ENCODE data around the gene SUN1.
"Not testable (repeated sequence)": the region's sequence is repeated elsewhere in the genome, so short reads cannot be mapped to it uniquely, and the experiment has no call there.

Gene SUN1

DNA sequence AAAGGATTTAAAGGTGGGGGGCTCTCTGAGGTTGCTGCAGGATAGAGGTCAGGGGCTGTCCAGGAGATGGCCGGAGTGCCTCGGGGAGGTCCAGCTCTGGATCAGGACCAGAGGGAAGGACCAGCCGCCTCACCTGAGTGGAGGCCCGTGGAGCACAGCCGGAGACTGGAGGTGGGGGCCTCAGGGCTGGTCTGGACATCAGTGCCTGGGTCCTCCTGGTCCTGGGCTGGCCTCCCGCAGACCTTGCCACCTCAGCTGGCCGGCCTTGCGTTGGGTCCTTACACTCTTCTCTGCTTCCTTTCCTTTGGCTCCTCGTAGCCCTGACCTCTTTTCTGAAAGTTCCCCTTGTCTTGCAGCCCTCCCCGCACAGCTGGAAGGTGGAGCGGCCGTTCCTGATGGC is 2.0 kb downstream of the SUN1 start:
- DNase-seq (ENCODE audit: low read depth in 2 of 2, low spot score in 1 of 2): no peak

DNA sequence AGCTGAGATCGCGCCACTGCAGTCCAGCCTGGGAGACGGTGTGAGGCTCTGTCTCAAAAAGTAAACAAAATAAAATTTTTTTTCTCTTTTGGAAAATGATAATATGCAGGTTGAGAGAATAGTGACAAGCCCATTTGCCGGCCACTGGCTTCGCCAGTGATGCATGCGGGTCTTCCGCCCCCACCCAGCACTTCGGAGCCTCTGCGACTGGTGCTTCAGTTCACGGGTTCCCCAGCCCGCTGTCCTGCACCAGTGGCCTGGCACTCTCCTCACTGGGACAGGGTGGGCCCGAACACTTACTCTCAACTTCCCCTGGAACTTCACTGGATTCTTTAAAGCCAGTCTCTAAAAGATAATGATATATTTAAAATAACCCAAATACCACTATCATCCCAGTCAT is 2.7 kb downstream of the SUN1 start:
- DNase-seq (ENCODE audit: low read depth in 2 of 2, low spot score in 1 of 2): no peak

DNA sequence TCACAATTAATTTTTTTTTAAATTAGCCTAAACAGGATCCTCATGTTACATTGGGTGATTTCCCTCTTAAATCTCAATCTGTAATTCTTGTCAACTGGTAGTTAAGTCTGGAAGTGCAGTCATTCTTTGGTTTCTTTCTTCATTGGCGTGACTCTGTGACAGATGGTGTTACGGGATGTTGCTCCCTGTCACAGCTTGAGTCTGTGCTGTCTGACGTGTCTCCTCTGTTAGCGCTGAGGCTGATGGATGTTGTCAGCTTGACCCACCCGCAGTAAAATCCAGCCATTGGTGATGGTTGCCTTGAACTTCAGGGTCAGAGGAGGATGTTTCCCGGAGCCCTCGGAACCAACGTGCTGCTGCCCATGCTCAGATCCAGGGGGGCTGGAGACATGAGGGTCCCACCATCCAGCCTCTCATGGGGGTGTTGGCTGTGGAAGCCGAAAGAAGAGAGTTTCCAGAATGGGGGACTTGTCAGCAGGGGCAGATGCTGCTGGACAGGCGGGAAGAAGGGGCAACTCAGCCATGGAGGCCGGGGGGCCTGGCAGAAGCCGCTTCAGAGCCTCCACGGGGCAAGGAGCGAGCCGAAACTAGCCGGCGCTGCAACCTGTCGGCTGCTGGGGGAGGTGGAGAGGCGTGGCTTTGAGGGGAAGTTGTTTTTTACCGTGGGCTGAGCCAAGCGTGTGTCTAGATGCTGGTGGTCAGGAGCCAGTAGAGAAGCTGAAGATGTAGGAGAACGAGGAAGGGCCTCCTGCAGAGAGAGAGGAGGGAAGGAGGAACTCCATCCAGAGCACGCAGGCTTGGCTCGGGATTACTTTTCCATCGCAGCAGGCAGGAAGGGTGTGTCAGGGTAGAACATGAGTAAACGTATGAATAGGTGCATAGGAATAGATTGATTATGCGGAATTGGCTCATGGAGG is 3.5 kb downstream of the SUN1 start:
- DNase-seq (ENCODE audit: low read depth in 2 of 2, low spot score in 1 of 2): no peak

DNA sequence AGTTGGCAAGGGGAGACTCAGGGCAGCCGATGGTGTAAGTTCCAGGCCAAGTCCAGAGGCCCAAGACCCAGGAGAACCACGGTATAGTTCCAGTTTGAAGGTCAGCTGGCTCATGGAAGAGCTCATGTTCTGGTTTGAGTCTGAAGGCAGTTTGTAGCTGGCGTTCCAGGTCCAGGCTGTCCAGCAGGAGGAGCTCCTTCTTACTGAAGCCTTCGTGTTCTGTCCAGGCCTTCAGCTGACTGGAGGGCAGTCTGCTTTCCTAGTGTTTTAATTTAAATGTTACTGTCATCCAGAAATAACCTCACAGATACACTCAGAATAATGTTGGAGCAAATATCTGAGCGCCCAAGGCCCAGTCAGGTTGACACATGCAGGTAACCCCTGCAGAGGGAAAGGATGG is 4.2 kb downstream of the SUN1 start:
- no peak for DNase-seq (ENCODE audit: low read depth in 2 of 2, low spot score in 1 of 2)

DNA sequence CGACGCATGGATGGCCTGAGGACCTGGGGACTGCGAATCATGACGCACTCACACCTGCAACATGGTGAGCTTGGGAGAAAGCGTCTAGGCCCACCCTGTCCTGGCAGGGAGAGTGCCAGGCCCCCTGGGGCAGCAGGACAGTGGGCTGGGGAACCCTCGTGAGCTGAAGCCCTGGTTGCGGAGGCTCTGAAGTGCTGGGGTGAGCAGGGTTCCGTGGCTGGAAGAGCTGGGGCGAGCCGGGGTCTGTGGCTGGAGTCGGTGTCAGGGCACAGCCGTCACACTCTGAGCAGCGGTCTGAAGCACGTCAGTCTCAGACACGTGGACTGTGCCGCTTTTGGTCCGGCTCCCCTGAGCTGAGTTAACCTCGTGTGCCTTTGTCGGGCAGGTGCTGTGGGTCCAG is 4.7 kb downstream of the SUN1 start:
- DNase-seq (ENCODE audit: low read depth in 2 of 2, low spot score in 1 of 2): no peak

DNA sequence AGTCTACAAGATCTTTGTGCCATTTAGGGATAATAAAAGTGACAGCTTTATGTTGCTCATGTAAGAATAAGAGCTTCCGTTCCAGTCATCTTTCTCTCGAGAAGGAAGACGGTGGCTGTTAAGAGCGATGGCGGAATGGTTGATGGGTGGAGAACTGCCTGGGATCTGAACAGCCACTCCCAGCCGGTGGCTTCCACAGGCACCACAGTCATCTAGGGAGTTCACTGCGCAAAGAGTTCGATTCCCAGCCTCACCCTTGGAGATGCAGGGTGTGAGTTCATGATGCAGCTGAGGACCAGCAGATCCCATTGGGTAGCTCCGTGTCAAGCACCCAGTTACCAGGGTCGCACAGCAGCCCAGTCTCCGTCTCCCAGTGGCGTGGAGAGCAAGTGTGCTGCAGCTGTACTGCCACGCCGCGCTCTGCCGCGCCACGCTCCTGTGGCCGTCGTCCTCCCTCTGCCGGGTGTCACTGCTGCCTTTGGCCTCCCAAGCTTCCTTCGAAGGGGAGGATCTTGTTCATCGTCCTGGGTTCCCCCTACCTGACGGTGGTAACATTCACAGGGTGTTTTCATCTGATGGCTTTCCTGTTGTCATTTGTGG is 7.8 kb downstream of the SUN1 start:
- DNase-seq (ENCODE audit: low read depth in 2 of 2, low spot score in 1 of 2): no peak

DNA sequence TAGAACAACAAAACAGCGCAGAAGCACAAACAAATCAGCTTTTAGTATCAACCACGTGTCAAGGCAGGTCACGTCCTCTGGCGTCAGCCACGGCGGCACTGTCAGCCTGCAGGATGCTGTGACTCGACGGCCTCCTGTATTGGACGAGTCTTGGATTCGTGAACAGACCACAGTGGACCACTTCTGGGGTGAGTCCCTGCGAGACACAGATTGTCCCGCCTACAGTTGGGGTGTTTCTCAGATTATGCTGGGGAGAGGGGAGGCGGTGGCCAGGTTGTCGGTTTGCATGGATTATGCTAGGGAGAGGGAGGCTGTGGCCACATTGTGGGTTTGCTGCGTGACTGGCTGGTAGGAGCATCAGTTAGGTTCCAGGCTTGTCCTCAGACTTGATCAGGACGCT is 9.7 kb downstream of the SUN1 start:
- DNase-seq (ENCODE audit: low read depth in 2 of 2, low spot score in 1 of 2): no peak

DNA sequence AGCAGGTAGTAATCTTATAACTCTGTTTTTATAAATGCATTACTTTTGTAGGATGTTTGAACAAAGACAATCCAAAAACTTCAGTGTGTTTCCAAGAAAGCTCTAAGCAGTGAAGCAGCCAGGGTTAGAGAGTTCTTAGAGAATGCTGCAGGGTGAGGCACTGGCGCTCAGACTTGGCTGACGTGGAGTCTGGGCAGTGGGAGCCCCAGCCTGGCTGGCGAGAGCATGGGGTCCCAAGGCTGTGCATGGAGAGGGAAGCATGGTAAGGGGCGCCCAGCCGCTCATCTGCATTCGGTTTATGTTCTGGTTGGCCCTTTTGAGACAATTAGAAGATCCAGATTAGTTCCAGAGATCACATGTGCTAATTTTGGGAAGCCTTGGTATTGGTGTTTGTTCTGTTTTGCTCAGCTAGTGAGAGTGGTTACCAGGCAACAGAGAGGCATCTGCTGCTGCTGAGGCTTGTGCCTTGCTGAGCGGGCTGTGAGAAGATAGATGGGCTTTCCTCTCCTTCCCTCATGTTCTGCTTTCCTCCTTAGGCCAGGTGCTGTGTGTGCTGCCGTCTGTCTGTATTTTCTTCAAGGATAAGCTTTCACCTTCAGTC is 10.3 kb downstream of the SUN1 start:
- DNase-seq (ENCODE audit: low read depth in 2 of 2, low spot score in 1 of 2): no peak

DNA sequence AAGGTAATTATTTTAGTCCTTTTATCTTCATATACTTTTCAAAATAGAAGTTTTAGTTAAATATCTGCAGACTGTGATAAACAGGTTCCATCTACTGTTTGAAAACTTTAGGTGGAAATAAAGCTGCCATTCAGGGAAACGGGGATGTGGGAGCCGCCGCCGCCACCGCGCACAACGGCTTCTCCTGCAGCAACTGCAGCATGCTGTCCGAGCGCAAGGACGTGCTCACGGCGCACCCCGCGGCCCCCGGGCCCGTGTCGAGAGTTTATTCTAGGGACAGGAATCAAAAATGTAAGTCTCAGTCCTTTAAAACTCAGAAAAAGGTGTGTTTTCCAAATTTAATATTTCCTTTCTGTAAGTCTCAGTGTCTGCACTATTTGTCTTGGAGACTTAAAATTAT is 11.0 kb downstream of the SUN1 start:
- no peak for DNase-seq (ENCODE audit: low read depth in 2 of 2, low spot score in 1 of 2)

DNA sequence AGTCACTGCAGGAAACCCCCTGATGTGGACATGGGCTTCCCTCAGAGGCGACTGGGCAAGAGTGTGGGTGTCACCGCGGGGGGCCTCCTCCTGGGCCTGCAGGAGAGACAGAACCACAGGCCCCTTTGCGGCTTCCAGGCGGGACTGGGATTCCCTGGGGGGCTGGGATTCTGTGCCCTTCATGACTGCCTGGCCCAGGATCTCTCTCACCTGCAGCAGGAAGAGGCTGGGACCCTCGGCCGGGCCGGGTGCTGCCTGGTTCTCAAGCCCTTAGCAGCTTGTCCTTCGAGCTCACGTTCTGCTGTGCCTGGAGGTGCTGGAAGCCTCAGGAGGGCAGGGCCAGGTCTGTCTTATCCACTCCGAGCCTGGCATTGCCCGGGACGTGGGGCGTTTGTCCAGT is 11.8 kb downstream of the SUN1 start:
- no peak for DNase-seq (ENCODE audit: low read depth in 2 of 2, low spot score in 1 of 2)

DNA sequence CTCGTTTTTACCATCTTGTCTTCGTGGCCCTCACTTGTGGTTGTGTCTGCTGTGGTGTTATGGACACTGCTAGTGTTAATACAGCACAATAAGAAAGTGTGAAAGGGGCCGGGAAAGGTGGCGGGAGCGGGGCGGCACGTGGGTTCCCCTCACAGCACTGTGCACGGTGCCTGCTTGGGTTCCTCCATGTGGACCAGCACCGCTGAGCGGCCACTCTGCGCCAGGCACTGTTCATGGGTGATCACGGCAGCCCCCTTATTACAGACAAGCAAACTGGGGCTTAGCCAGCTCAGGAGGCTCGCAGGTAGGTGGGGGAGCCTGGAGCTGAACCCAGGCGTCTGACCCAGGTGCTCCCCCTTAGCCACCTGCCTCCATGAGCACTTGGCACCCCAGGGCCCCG is 12.2 kb downstream of the SUN1 start:
- DNase-seq (ENCODE audit: low read depth in 2 of 2, low spot score in 1 of 2): no peak

DNA sequence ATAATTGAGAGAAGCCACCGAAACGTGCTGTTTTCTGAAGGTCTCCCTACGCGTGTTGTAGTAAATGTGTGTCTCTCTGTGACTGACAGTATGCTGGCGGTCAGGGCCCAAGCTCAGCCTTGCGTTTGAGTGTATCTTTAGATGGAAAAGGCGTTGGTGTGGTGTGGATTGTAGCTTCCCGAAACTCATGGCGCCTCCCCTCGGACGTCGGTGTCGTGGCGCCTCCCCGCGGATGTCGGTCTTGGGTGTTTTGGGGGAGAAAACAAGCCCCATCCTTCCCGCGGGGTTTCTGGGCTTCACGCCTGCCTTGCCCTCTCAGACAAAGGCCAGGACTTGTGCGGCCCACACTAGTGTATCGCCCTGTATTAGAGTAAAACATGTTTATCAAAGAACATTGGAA is 12.8 kb downstream of the SUN1 start:
- DNase-seq (ENCODE audit: low read depth in 2 of 2, low spot score in 1 of 2): no peak

DNA sequence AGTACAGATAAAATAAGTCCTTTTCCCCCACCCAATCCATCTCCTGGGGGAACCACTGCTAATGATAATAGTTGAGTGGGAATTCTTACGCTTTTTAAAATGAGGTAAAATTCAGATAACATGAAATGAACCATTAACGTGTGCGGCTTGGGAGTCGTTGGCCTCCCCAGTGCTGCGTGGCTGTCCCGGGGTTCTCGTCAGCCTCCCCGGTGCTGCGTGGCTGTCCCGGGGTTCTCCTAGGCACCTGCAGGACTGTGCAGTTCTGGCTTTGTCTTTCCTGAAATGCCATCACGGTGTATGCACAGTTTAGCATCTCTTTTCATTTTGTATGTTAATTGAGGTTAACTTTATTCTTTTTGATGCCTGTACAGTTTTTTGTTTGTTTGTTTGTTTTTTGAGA is 13.5 kb downstream of the SUN1 start:
- no peak for DNase-seq (ENCODE audit: low read depth in 2 of 2, low spot score in 1 of 2)

DNA sequence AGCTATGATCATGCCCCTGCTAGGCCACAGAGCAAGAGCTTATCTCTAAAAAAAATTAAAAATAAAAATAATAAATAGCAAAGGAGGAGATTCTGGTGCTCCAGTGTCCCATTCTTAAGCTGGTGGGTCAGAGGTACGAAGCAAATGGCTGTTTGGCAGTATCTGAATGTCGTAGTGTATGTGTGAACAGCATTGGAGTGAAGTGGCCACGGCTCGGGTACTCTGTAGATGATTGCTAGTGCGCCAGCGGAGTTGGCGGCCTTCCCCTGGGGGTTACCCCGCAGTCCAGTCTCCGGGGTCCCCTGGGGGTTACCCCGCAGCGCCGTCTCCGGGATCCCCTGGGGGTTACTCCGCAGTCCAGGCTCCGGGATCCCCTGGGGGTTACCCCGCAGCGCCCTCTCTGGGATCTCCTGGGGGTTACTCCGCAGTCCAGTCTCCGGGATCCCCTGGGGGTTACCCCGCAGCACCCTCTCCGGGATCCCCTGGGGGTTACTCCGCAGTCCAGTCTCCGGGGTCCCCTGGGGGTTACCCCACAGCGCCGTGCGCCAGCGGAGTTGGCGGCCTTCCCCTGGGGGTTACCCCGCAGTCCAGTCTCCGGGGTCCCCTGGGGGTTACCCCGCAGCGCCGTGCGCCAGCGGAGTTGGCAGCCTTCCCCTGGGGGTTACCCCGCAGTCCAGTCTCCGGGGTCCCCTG is 14.8 kb downstream of the SUN1 start:
- DNase-seq (ENCODE audit: low read depth in 2 of 2, low spot score in 1 of 2): not testable (repeated sequence)

DNA sequence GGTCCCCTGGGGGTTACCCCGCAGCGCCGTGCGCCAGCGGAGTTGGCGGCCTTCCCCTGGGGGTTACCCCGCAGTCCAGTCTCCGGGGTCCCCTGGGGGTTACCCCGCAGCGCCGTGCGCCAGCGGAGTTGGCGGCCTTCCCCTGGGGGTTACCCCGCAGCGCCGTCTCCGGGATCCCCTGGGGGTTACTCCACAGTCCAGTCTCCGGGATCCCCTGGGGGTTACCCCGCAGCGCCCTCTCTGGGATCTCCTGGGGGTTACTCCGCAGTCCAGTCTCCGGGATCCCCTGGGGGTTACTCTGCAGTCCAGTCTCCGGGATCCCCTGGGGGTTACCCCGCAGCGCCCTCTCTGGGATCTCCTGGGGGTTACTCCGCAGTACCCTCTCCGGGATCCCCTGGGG is 15.5 kb downstream of the SUN1 start:
- DNase-seq (ENCODE audit: low read depth in 2 of 2, low spot score in 1 of 2): not testable (repeated sequence)

DNA sequence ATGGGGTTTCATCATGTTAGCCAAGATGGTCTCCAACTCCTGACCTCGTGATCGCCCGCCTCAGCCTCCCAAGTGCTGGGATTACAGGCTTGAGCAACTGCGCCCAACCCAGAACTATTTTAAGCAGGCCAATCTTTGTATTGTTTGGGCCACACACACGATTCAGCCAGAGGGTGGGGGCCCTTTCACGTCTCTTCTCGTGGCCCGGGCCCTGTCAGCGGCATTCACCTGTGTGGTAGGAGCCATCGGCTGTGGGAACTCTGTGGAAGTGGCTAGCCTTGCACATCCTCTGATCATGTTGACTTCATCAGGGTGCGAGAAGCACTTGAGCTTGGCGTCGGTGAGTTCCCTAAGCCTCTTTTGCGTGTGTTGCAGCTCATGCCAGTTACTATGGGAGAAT is 16.9 kb downstream of the SUN1 start:
- no peak for DNase-seq (ENCODE audit: low read depth in 2 of 2, low spot score in 1 of 2)

DNA sequence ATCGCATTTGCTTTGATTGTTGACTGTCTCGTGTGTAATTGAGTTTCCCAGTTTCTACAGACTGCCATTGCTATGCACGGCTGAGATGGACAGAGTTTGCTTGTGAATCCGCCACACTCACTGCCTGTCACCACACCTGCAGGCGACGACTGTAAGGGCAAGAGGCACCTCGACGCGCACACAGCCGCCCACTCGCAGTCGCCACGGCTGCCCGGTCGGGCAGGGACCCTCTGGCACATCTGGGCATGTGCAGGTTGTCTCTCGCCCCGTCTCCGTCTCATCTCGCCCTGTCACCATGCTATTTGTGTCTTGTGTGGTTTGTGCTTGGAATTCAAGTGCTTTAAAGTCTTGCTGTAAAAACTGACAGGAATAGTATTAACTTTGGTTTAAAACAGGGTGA is 17.5 kb downstream of the SUN1 start:
- DNase-seq (ENCODE audit: low read depth in 2 of 2, low spot score in 1 of 2): no peak

DNA sequence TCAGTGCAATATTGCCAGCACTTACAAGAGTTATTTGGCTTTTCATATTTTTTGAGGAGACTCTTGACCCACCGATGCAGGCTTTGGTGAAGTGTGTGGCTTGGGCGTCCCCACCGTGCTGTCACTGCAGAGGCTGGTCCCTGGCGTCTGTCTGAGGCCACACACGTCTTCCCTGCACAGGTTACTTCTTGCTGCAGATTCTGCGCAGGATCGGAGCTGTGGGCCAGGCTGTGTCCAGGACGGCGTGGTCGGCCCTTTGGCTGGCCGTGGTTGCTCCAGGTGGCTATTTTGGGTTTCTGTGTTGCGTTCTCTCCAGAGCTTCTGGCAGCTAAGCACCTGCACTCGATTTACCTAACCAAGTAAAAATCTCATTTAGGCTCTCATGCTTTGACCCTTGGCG is 18.9 kb downstream of the SUN1 start:
- DNase-seq (ENCODE audit: low read depth in 2 of 2, low spot score in 1 of 2): no peak

DNA sequence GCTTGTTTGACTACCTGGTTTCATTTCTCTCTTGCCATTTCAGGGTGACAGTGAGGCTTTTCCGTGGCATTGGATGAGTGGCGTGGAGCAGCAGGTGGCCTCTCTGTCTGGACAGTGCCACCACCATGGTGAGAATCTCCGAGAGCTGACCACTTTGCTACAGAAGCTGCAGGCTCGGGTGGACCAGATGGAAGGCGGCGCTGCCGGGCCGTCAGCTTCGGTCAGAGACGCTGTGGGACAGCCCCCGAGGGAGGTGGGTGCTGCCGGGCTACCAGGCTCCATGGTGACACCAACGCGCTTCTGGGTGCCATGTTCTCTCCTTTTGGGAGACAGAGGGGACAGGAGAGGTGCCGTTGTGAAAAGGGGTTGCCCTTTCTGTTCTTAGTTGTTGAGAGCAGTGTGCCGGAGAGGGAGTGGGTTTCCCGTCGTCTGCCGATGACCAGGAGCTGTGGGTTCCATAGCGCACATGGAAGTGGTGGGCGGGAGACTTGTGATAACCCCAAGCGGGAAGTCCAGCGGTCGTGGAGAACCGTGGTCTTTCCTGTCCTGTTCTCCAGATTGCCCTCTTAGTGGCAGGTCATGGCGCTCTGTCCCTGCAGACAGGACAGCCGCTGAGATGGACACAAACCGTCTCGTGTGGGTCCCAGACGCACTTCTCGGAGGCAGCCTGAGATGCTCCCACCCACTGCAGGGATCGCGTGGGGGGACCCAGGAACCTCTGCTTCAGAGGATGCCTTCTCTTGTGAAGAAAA is 21.3 kb downstream of the SUN1 start:
- no peak for DNase-seq (ENCODE audit: low read depth in 2 of 2, low spot score in 1 of 2)

DNA sequence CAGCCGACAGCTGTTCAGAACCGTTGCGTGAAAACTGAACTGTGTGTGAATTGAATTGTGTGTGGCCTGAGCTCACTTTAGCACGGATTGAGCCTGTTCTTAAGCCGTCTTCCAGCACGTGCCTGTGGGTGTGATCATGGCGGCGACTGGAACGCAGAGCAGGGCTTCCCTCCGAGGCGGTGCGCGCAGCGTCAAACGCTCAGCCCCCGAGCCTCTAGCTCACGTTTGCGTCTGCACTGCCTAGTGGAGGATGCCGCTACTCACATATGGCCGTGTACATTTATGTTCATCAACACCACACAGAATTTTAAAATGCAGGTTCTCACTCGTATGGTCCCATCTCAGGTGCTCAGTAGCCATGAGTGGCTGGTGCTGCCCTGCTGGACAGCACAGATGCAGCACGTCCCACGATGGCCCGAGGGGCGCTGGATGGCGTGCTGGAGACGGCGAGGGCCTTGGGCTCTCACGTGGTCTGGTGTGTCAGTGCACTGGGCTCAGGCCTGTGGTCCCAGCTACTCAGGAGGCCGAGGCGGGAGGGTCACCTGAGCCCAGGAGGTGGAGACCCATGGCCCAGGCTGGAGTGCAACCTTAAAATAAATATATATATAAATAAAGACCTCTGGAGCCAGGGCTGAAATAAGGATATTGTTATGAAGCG is 22.0 kb downstream of the SUN1 start:
- no peak for DNase-seq (ENCODE audit: low read depth in 2 of 2, low spot score in 1 of 2)

All from stimulated activated CD8-positive, alpha-beta memory T cell treated with anti-CD3 and anti-CD28 coated beads, Interleukin-4, amount 100 ng/mL, for 4 hours (primary cell).